A673 (cell line): ENCODE results near the gene KRTAP5-7. TPM values are rescaled to one million over a fixed set of nuclear protein-coding genes. Genes with fewer than 3 reads are reported as not detected.

ENCODE experiments used
- BruUV-seq: library from RNA; stranded (reverse); fragments of 400-500 nt; replicated peaks from 2 replicates; lab custom pipeline; 2021; lab: Mats Ljungman, UMichigan
- CTCF ChIA-PET: fragments of 300-600 bp; sonication (Branson Sonifier 250); formaldehyde crosslinking; loops from one replicate; lab custom pipeline; 2022; ENCODE audit warnings: antibody characterized with exemption; lab: Charles Lee
- POLR2A ChIA-PET: fragments of 300-600 bp; sonication (Branson Sonifier 250); formaldehyde crosslinking; loops from one replicate; lab custom pipeline; 2022; ENCODE audit warnings: antibody characterized with exemption; ENCODE audit not compliant: low non-redundant PET; lab: Charles Lee
- DNase-seq: peaks from one replicate; pipeline ENCODE4 v3.0.0-alpha.2; 2015; ENCODE audit warnings: low spot score
- H3K27ac ChIP-seq: fragments of 200-600 bp; sonication (generic); 2 replicates; pipeline ENCODE4 v1.5.1; 2016; ENCODE audit warnings: mixed run types, low read depth, mild to moderate bottlenecking, mixed read lengths, antibody characterized with exemption, low read length; ENCODE audit not compliant: poor library complexity, severe bottlenecking
- H3K27me3 ChIP-seq: fragments of 200-600 bp; sonication (generic); replicated peaks from 2 replicates; pipeline ENCODE4 v1.6.1; 2017; ENCODE audit warnings: mixed run types, low read depth, mild to moderate bottlenecking, mixed read lengths, antibody characterized with exemption, low read length; ENCODE audit not compliant: insufficient read depth, poor library complexity
- H3K36me3 ChIP-seq: fragments of 200-600 bp; sonication (generic); 2 replicates; pipeline ENCODE4 v1.6.1; 2016; ENCODE audit warnings: mixed run types, mild to moderate bottlenecking, mixed read lengths, antibody characterized with exemption, low read length; ENCODE audit not compliant: insufficient read depth, poor library complexity, severe bottlenecking
- H3K4me1 ChIP-seq: fragments of 200-600 bp; sonication (generic); 2 replicates; pipeline ENCODE4 v1.6.1; 2017; ENCODE audit warnings: mixed run types, mild to moderate bottlenecking, mixed read lengths, antibody characterized with exemption, low read length; ENCODE audit not compliant: insufficient read depth, poor library complexity, severe bottlenecking
- H3K4me3 ChIP-seq: fragments of 200-600 bp; sonication (generic); 2 replicates; pipeline ENCODE4 v1.5.1; 2016; ENCODE audit warnings: low read depth, mixed run types, mild to moderate bottlenecking, mixed read lengths, low read length; ENCODE audit not compliant: poor library complexity, severe bottlenecking
- H3K9me3 ChIP-seq: fragments of 200-600 bp; sonication (generic); 2 replicates; pipeline ENCODE4 v1.6.1; 2016; ENCODE audit warnings: mixed run types, low read depth, mild to moderate bottlenecking, mixed read lengths, antibody characterized with exemption, low read length; ENCODE audit not compliant: poor library complexity, severe bottlenecking
- CTCF ChIP-seq: fragments of 300-800, 200-600 bp; sonication (generic); conservative IDR thresholded peaks from 2 replicates; pipeline ENCODE4 v1.5.1; 2017; ENCODE audit warnings: low read depth, mild to moderate bottlenecking, antibody characterized with exemption, low read length, moderate library complexity, mixed read lengths
- EZH2 ChIP-seq: fragments of 200-600 bp; sonication (generic); IDR thresholded peaks from 2 replicates; pipeline ENCODE4 v1.6.1; 2017; ENCODE audit warnings: borderline replicate concordance, low read depth, mild to moderate bottlenecking, mixed read lengths, antibody characterized with exemption, low read length; ENCODE audit not compliant: poor library complexity, severe bottlenecking
- intact Hi-C: fragments of 100-400 bp; cut with micrococcal nuclease; formaldehyde crosslinking; loops from one replicate; pipeline ENCODE4 v1.10.0; 2022; ENCODE audit not compliant: unreplicated experiment
- total RNA-seq: library from RNA; stranded (reverse); gene quantifications from 2 replicates; pipeline ENCODE4 v1.2.3, GENCODE V29; 2021

The KRTAP5-7 gene
- total RNA-seq, 1 experiment from 2014 or later, result not detected

GRCh38 chr11:71483692-71484091 is 43.4 kb upstream of the KRTAP5-7 start:
- Histone ChIP-seq H3K4me3 (no peak overlapping the region), H3K9me3 (no peaks in the 10 kb centered on the region), H3K27me3 (no peaks in the 10 kb centered on the region), H3K4me1 (no peaks in the 10 kb centered on the region), H3K36me3 (peaks cover 11% of the 10 kb centered on the region), H3K27ac (no peak overlapping the region)
- ChIA-PET POLR2A (no interaction called here), CTCF (no interaction called here)
- no TSS peak for BruUV-seq
- TF ChIP-seq EZH2, result no peak
- TF ChIP-seq CTCF, result no peak
- no peak for DNase-seq
- intact Hi-C loops, result no loop called here

GRCh38 chr11:71484248-71485062 is 42.6 kb upstream of the KRTAP5-7 start:
- intact Hi-C loops, result no loop called here
- Histone ChIP-seq H3K9me3 (no peaks in the 10 kb centered on the region), H3K27me3 (no peaks in the 10 kb centered on the region), H3K4me3 (no peak overlapping the region), H3K4me1 (no peaks in the 10 kb centered on the region), H3K27ac (no peak overlapping the region), H3K36me3 (peaks cover 11% of the 10 kb centered on the region)
- ChIA-PET CTCF (no interaction called here), POLR2A (no interaction called here)
- TF ChIP-seq EZH2 (no peak), CTCF (no peak)
- BruUV-seq, result no TSS peak
- no peak for DNase-seq

GRCh38 chr11:71485063-71485399 is 42.0 kb upstream of the KRTAP5-7 start:
- Histone ChIP-seq H3K36me3 (peaks cover 11% of the 10 kb centered on the region), H3K4me3 (no peak overlapping the region), H3K4me1 (no peaks in the 10 kb centered on the region), H3K27me3 (no peaks in the 10 kb centered on the region), H3K9me3 (no peaks in the 10 kb centered on the region), H3K27ac (no peak overlapping the region)
- no peak for TF ChIP-seq EZH2
- no peak for TF ChIP-seq CTCF
- no peak for DNase-seq
- no TSS peak for BruUV-seq
- intact Hi-C loops, result no loop called here
- ChIA-PET CTCF (no interaction called here), POLR2A (no interaction called here)
